SKM-1 treated with dmso at 0.1 percent for 144 hours (cell line): ENCODE measurements around the gene NFIA.

ENCODE experiments used
- DNase-seq: peaks from one replicate; lab custom pipeline; 2025; ENCODE audit not compliant: unreplicated experiment; lab: John Stamatoyannopoulos, UW

The NFIA gene

DNA sequence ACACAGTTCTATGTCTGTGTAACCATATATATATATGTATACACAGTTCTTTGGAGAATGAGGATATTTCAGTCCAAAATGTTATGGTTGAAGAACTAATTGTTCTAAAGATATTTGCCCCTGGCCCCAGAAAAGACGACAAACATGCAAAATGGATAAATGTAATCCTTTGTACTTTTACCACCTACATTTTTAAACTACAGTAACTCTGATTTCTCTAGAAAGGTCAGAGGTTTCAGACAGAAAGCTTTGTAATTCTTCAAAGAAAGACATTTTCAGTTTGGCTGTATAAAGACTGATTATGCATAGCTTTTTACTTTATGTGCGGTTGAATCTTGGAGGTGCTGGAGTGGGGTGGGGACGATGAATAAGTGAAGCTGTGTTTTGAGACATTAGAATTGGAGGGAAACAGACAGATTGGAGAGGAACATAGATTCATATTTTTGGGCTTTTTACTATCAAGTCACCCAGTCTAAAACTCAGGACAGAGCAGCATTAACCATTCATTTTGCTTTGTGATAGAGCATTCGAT lies 16.6 kb downstream of the NFIA start:
- no peak for DNase-seq

DNA sequence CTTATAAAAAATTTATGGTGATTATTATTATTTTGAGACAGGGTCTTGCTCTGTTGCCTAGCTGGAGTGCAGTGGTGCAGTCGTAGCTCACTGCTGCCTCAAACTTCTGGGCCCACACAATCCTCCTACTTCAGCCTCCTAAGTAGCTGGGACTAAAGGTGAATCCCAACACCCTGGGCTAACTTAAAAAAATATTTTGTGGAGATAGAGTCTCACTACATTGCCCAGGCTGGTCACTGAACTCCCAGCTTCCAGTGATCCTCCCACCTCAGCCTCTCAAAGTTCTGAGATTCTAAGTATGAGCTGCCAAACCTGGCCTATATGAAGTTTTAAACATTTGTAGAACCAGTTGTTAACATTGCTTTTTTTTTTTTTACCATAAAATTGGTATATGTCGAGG lies 18.2 kb downstream of the NFIA start:
- no peak for DNase-seq

DNA sequence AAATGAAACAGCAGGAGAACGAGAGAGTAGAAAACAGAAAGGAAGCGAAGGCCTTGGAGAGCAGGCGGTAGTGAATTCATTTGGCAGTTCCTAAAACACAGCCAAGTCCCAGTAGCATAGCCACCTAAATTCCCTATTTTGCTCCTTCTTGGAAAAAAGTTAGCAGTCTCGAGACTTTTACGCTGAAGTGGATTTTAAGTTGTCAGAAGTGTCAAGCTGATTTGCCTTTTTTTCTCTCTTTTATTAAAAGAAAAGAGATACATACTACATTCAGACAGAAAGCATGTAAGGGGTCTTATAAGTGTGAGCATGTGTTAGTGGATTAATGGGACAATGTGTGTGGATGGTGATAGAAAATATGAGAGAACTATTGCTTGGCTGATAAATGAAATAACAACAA lies 19.2 kb downstream of the NFIA start:
- no peak for DNase-seq

DNA sequence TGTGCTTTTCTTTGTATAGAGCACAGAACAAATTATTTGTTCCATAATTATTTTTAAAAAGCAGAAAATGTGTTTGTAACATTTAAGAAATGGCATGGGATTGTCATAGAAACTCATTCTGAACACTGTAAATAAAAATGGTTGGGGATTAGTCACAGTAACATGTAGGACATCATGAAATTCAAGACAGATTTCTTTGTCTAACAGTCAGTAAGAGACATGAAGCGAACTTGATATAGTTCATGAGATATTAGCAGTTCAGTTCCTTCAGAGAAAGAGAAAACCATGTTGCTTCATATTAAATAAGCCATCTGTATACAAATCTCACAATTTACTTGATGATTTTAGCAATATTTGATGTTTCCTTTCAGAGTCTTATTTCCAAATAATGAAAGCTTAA lies 19.7 kb downstream of the NFIA start:
- DNase-seq = no peak

DNA sequence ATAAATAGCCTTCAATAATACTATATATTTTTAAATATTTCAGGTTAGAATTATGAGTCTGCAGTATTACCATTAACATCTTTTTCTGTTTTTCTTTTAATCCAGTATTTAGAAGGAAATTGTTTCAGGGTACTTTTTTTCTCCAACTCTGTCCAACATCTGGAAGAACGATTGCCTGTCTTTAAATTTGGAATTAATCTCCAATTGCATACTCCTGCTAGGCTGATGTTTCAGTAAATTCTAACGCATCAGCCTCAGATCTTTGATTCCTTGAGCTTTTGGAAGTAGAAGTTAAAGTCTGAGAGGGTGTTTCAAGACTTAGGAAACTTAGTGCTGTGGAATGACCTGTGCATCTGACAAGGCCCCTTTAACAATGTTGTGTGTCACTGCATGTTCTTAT lies 20.3 kb downstream of the NFIA start:
- DNase-seq = no peak

DNA sequence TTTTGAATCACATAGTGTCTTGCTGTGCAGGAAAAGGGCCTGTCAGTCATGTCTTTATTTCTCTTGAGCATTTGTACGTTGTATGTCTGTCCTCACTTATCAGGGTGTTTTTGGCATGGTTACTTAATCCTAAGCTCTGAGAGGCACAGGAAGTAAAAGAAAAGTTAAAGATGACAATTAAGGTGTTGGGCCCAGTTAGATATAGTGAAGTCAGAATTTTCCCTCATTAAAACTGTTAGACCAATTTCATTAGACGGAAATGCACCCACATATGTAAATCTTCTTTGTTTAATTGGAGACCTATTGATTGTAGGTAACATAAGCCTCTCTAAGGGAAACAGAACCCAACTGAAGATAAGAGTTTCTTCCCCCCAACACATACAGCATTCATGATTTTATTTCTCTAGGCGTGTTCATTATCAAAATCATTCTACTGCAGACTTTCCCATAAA lies 21.9 kb downstream of the NFIA start:
- DNase-seq = no peak

DNA sequence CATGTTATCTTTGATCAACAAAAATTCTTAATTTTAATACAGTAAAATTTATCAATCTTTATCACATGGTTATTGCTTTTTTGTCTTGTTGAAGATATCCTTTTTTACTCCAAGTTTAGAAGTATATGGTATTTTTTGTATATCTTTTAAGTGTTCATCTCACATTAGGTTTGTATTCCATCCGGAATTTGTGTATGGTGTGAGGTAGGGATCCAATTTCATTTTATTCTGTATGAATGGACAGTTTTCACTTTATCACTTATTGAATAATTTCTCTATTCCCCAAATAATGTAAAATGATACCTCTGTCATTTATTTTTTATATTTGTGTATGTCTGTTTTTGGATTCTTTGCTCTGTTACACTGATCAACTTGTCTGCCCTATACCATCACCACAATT lies 25.3 kb downstream of the NFIA start:
- DNase-seq = no peak

GRCh38 chr1:61109158-61109557 lies 26.8 kb downstream of the NFIA start:
- DNase-seq = no peak

GRCh38 chr1:61109910-61110309 lies 27.5 kb downstream of the NFIA start:
- DNase-seq = no peak

DNA sequence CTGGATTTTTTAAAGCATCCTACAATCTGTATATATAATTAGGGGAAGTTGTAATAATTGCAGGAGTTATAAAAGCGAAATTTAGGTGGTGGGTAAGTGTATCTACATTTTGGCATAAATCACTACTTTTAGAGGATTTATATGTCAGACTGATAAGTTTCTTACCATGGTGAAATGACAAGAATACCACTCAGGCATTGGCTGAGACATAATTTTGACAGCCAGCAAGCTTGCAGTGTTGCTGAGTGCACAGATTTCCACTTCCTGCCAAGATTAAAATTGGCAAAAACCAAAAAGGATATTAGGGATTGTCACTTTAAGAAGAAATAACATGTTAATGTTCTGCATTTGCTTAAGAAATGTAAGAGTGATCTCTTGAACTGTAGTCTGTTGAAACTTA lies 28.2 kb downstream of the NFIA start:
- DNase-seq = no peak

- no peak for DNase-seq
These were observed 29.0 kb downstream of the NFIA start for GRCh38 chr1:61111084-61112004.

- no peak for DNase-seq
These were observed 32.0 kb downstream of the NFIA start for GRCh38 chr1:61114178-61114870.

GRCh38 chr1:61115436-61115835 lies 33.1 kb downstream of the NFIA start:
- no peak for DNase-seq

DNA sequence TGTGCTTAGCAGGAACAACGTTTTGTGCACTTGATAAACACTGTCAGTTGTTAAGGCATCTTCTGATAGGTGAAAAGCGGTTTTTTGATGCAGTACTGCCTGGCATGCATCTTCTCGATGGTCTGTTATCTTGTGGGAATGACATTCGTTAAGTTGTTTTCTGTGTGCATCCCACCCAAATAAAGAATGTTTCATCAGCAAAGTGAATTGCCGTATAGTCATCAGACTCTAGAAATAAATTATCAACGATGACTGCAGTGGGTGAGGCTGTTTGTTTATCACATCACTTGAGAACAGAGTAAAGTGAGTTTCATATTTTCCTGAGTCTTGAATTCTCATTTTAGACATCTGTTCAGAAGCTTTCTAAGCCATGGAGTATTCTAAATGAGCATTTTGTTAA lies 34.1 kb downstream of the NFIA start:
- no peak for DNase-seq

- DNase-seq = no peak
These were observed 34.9 kb downstream of the NFIA start for GRCh38 chr1:61117283-61117682.

GRCh38 chr1:61119085-61119484 lies 36.7 kb downstream of the NFIA start:
- DNase-seq = no peak

- DNase-seq = no peak
These were observed 38.0 kb downstream of the NFIA start for GRCh38 chr1:61120246-61120840.

- no peak for DNase-seq
These were observed 38.6 kb downstream of the NFIA start for GRCh38 chr1:61120998-61121397.

DNA sequence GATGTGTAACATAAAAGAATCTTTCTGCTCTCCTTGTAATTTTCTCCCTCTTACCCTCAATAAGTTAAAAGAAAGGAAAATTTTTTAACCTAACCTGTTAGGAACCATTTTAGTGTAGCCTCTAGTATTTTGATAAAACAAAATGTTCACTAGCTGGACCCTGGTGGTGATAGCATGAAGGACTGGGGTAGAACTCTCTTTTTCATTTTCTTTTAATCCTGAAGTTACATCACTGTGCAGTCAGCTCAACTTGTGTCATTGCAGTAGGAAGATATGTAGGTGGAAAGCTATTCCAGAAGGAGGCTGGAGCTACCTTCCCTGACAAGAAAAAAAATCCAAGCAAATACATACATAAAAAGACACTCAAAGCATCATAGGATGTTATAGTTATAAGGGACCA lies 39.3 kb downstream of the NFIA start:
- DNase-seq = no peak

DNA sequence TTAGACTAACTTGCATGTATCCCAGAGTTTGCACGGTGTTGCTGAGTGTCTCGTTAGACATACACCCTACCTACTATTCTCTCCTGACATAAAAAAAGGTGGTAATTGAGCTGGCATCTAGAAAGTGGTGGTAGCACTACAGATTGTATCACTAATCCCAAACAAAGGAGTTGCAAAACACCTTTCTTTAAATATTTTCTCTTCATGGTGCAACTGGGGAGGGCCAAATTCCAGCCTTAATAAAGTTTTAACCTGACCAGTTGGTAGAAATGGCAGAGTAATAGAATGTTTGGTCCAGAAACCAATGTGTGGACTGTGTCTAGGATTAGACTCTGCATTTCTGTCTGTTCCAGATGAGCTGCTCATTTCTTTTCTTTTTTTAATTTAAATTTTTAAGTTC lies 40.0 kb downstream of the NFIA start:
- DNase-seq = no peak

- DNase-seq = no peak
These were observed 41.0 kb downstream of the NFIA start for GRCh38 chr1:61123326-61123725.

- no peak for DNase-seq
These were observed 41.7 kb downstream of the NFIA start for GRCh38 chr1:61124078-61124477.
